Aorta (tissue), 5 donors: ENCODE data around the gene KSR2. TPM values are rescaled to one million over a fixed set of nuclear protein-coding genes. Genes with fewer than 3 reads are reported as not detected.

Experiments used
- ATAC-seq: fragments of 200-7000 bp; cut with Tn5 transposase; one replicate; pipeline ENCODE4 v1.9.1; 2022; ENCODE audit warnings: moderate library complexity; ENCODE audit not compliant: low FRiP score
- DNase-seq, 2 donors: peaks; one replicate each; pipeline ENCODE4 v3.0.0-alpha.2; 2020
- H3K27ac ChIP-seq, 2 donors: one replicate each; pipeline ENCODE4 v1.5.1; 2013; ENCODE audit warnings: low read length in 2 of 2, mild to moderate bottlenecking in 2 of 2, moderate library complexity in 2 of 2, control low read depth in 1 of 2, inconsistent platforms in 1 of 2, low read depth in 1 of 2
- H3K27me3 ChIP-seq, 2 donors: one replicate each; pipeline ENCODE4 v1.6.1; 2013; ENCODE audit warnings: control low read depth in 1 of 2, low read length in 1 of 2, mild to moderate bottlenecking in 1 of 2, moderate library complexity in 1 of 2; ENCODE audit not compliant: insufficient read depth in 2 of 2, control insufficient read depth in 1 of 2
- H3K36me3 ChIP-seq, 2 donors: one replicate each; pipeline ENCODE4 v1.6.1; 2013; ENCODE audit warnings: control low read depth in 1 of 2, low read length in 1 of 2, mild to moderate bottlenecking in 1 of 2; ENCODE audit not compliant: insufficient read depth in 2 of 2, control insufficient read depth in 1 of 2
- H3K4me1 ChIP-seq, 2 donors: one replicate each; pipeline ENCODE4 v1.6.1; 2013; ENCODE audit warnings: low read length in 2 of 2, control low read depth in 1 of 2, mild to moderate bottlenecking in 1 of 2, moderate library complexity in 1 of 2; ENCODE audit not compliant: insufficient read depth in 2 of 2, control insufficient read depth in 1 of 2
- H3K4me3 ChIP-seq, 2 donors: one replicate each; pipeline ENCODE4 v1.5.1; 2013; ENCODE audit warnings: low read length in 2 of 2, control low read depth in 1 of 2, mild to moderate bottlenecking in 1 of 2
- H3K9me3 ChIP-seq: one replicate; pipeline ENCODE4 v1.6.1; 2013; ENCODE audit warnings: mild to moderate bottlenecking, low read length; ENCODE audit not compliant: control insufficient read depth
- WGBS, 2 donors: extraction: QIAGEN DNeasy Blood & Tissue Kit; methylation state at CpG; one replicate each; pipeline ENCODE4 v1.1.7; 2013; 5-methylcytosine and 5-hydroxymethylcytosine counted together
- intact Hi-C, 2 donors: fragments of 100-400 bp; cut with DNase I; formaldehyde crosslinking; loops; one replicate each; pipeline versions ENCODE4 v1.14.2 to v1.15.0; 2022
- polyA plus RNA-seq, 2 donors: library from polyadenylated mRNA; stranded (reverse); fragments of 200-250 nt; gene quantifications; one replicate each; pipeline ENCODE4 v1.2.3, GENCODE V29; 2013
- total RNA-seq, 2 donors: library from RNA; stranded (reverse); fragmentation: NEBNext Ultra II Directional; extraction: Animal tissue kit (Norgen Biotek cat#: 25700); gene quantifications; one replicate each; pipeline ENCODE4 v1.2.1, GENCODE V29; 2021
- donor health status: healthy with polysubstance abuse.
- donor health status: Bipolar disorder and iron deficiency.
- donor health status: DM: no; HTN: no; CAD: no.
- donor health status: DM: no; HTN: no; CAD: no.
- donor health status: DM: yes; HTN: yes; CAD: no.

KSR2 gene
- total and polyA plus RNA-seq, 4 donors: not detected

GRCh38 chr12:117977373-117977772 is 8.6 kb upstream of the KSR2 start:
- Histone ChIP-seq H3K36me3 (no peaks in the 10 kb centered on the region), H3K4me3 (no peak overlapping the region), H3K4me1 (no peaks in the 10 kb centered on the region), H3K9me3 (peaks cover 2% of the 10 kb centered on the region), H3K27me3 (no peaks in the 10 kb centered on the region), H3K27ac (no peak overlapping the region)
- DNase-seq (no peak), ATAC-seq (no peak)
- intact Hi-C loops: no loop called here
- 94 to 97% methylated on average over 1 of the region's 1 CpG for WGBS, 2 donors

GRCh38 chr12:117975006-117975405 is 6.2 kb upstream of the KSR2 start:
- intact Hi-C loops: no loop called here
- ATAC-seq (no peak), DNase-seq (no peak)
- H3K27me3 ChIP-seq: no peaks in the 10 kb centered on the region
- H3K36me3 ChIP-seq: no peaks in the 10 kb centered on the region
- no peak overlapping the region for H3K4me3 ChIP-seq
- H3K27ac ChIP-seq: no peak overlapping the region
- H3K4me1 ChIP-seq: no peaks in the 10 kb centered on the region
- WGBS, 2 donors: 81 to 88% methylated on average over 3 of the region's 3 CpGs
- peaks cover 6% of the 10 kb centered on the region for H3K9me3 ChIP-seq

- Histone ChIP-seq H3K4me1 (no peaks in the 10 kb centered on the region), H3K27ac (no peak overlapping the region), H3K4me3 (no peak overlapping the region), H3K36me3 (no peaks in the 10 kb centered on the region), H3K9me3 (peaks cover 6% of the 10 kb centered on the region), H3K27me3 (no peaks in the 10 kb centered on the region)
- no peak for ATAC-seq
- no peak for DNase-seq
- intact Hi-C loops: no loop called here
- WGBS, 2 donors: 78 to 81% methylated on average over 2 of the region's 2 CpGs
Observed at GRCh38 chr12:117972301-117972700, 3.5 kb upstream of the KSR2 start.

GRCh38 chr12:117970334-117970733 is 1.5 kb upstream of the KSR2 start:
- Histone ChIP-seq H3K27ac (no peak overlapping the region), H3K4me3 (no peak overlapping the region), H3K4me1 (no peaks in the 10 kb centered on the region), H3K9me3 (peaks cover 8% of the 10 kb centered on the region), H3K36me3 (no peaks in the 10 kb centered on the region), H3K27me3 (peaks cover 0 to 3% of the 10 kb centered on the region in 2 donors)
- no peak for ATAC-seq
- WGBS, 2 donors: 91 to 93% methylated on average over 4 of the region's 4 CpGs
- DNase-seq: no peak
- intact Hi-C loops: no loop called here

- no peak overlapping the region for H3K27ac ChIP-seq
- H3K27me3 ChIP-seq: peaks cover 0 to 3% of the 10 kb centered on the region in 2 donors
- ATAC-seq (no peak), DNase-seq (no peak)
- H3K9me3 ChIP-seq: peaks cover 6% of the 10 kb centered on the region
- intact Hi-C loops: no loop called here
- no peaks in the 10 kb centered on the region for H3K36me3 ChIP-seq
- H3K4me3 ChIP-seq: no peak overlapping the region
- WGBS, 2 donors: 2 to 6% methylated on average over 10 of the region's 10 CpGs
- no peaks in the 10 kb centered on the region for H3K4me1 ChIP-seq
Observed at GRCh38 chr12:117968151-117968789, 520 bp downstream of the KSR2 start.

- Histone ChIP-seq H3K27ac (no peak overlapping the region), H3K9me3 (peaks cover 6% of the 10 kb centered on the region), H3K36me3 (no peaks in the 10 kb centered on the region), H3K27me3 (peaks cover 0 to 4% of the 10 kb centered on the region in 2 donors), H3K4me3 (no peak overlapping the region), H3K4me1 (no peaks in the 10 kb centered on the region)
- no peak for ATAC-seq
- 6 to 15% methylated on average over 12 of the region's 12 CpGs for WGBS, 2 donors
- intact Hi-C loops: no loop called here
- DNase-seq: no peak
Observed at GRCh38 chr12:117967512-117967911, 1.3 kb downstream of the KSR2 start.

GRCh38 chr12:117967043-117967442 is 1.7 kb downstream of the KSR2 start:
- peaks cover 0 to 4% of the 10 kb centered on the region in 2 donors for H3K27me3 ChIP-seq
- WGBS, 2 donors: 27 to 31% methylated on average over 4 of the region's 4 CpGs
- no peak overlapping the region for H3K4me3 ChIP-seq
- H3K27ac ChIP-seq: no peak overlapping the region
- H3K36me3 ChIP-seq: no peaks in the 10 kb centered on the region
- no peak for ATAC-seq
- no peak for DNase-seq
- peaks cover 6% of the 10 kb centered on the region for H3K9me3 ChIP-seq
- intact Hi-C loops: no loop called here
- no peaks in the 10 kb centered on the region for H3K4me1 ChIP-seq

GRCh38 chr12:117966511-117966910 is 2.3 kb downstream of the KSR2 start:
- Histone ChIP-seq H3K36me3 (no peaks in the 10 kb centered on the region), H3K9me3 (peaks cover 5% of the 10 kb centered on the region), H3K4me1 (no peaks in the 10 kb centered on the region), H3K4me3 (no peak overlapping the region), H3K27me3 (peaks cover 0 to 4% of the 10 kb centered on the region in 2 donors), H3K27ac (no peak overlapping the region)
- intact Hi-C loops: no loop called here
- DNase-seq (no peak), ATAC-seq (no peak)
- WGBS, 2 donors: 49 to 53% methylated on average over 8 to 9 of the region's 9 CpGs

- intact Hi-C loops: no loop called here
- 83 to 86% methylated on average over 7 of the region's 7 CpGs for WGBS, 2 donors
- ATAC-seq (no peak), DNase-seq (no peak)
- no peaks in the 10 kb centered on the region for H3K4me1 ChIP-seq
- H3K4me3 ChIP-seq: no peak overlapping the region
- H3K36me3 ChIP-seq: no peaks in the 10 kb centered on the region
- H3K27me3 ChIP-seq: peaks cover 0 to 4% of the 10 kb centered on the region in 2 donors
- H3K27ac ChIP-seq: no peak overlapping the region
- peaks cover 2% of the 10 kb centered on the region for H3K9me3 ChIP-seq
Observed at GRCh38 chr12:117963836-117964235, 5.0 kb downstream of the KSR2 start.
